Upper lobe of left lung (tissue), 6 donors: ENCODE results near the gene DSC2. TPM values are rescaled to one million over a fixed set of nuclear protein-coding genes. Genes with fewer than 3 reads are reported as not detected.

ENCODE experiments used
- ATAC-seq, 2 donors: fragments of 200-7000 bp; cut with Tn5 transposase; one replicate each; pipeline ENCODE4 v1.9.1; 2022; ENCODE audit warnings: mild to moderate bottlenecking in 2 of 2, moderate library complexity in 2 of 2; ENCODE audit not compliant: low FRiP score in 2 of 2
- DNase-seq, 2 donors: peaks; one replicate each; pipeline ENCODE4 v3.0.0-alpha.2; 2019 to 2020
- H3K27ac ChIP-seq, 4 donors: fragments of 200-600 bp; sonication (generic); one replicate each; pipeline ENCODE4 v1.5.1; 2016 to 2019
- H3K27me3 ChIP-seq, 4 donors: fragments of 200-600 bp; sonication (generic); one replicate each; pipeline ENCODE4 v1.5.1; 2017 to 2019
- H3K36me3 ChIP-seq, 4 donors: fragments of 200-600 bp; sonication (generic); one replicate each; pipeline ENCODE4 v1.5.1; 2016 to 2019
- H3K4me1 ChIP-seq, 4 donors: fragments of 200-600 bp; sonication (generic); one replicate each; pipeline ENCODE4 v1.5.1; 2018 to 2019
- H3K4me3 ChIP-seq, 4 donors: fragments of 200-600 bp; sonication (generic); one replicate each; pipeline ENCODE4 v1.5.1; 2017 to 2019; ENCODE audit warnings: mild to moderate bottlenecking in 2 of 4, moderate library complexity in 1 of 4
- H3K9me3 ChIP-seq, 4 donors: fragments of 200-600 bp; sonication (generic); one replicate each; pipeline ENCODE4 v1.5.1; 2018 to 2019
- CTCF ChIP-seq, 6 experiments: fragments of 450-650 bp in 4 of 6; fragments of 200-600 bp in 2 of 6; sonication (generic) in 2 of 6; IDR thresholded peaks; one replicate each; pipeline ENCODE4 v1.5.1; 2016 to 2019; ENCODE audit warnings: antibody characterized with exemption in 6 of 6
- EP300 ChIP-seq, 4 donors: sonication (generic); formaldehyde crosslinking; IDR thresholded peaks; one replicate each; pipeline ENCODE4 v1.5.1; 2017; ENCODE audit warnings: antibody characterized with exemption in 4 of 4, control low read depth in 2 of 4
- POLR2A ChIP-seq, 4 donors: fragments of 450-650 bp; IDR thresholded peaks; one replicate each; pipeline ENCODE4 v1.5.1; 2016 to 2017; ENCODE audit warnings: antibody characterized with exemption in 4 of 4, mild to moderate bottlenecking in 2 of 4
- POLR2AphosphoS5 ChIP-seq, 2 donors: sonication (generic); formaldehyde crosslinking; IDR thresholded peaks; one replicate each; pipeline ENCODE4 v1.5.1; 2017; ENCODE audit warnings: antibody characterized with exemption in 2 of 2
- WGBS, 2 donors: methylation state at CpG; one replicate each; pipeline ENCODE4 v1.1.5; 2017 to 2018; 5-methylcytosine and 5-hydroxymethylcytosine counted together
- total RNA-seq, 6 donors: library from RNA; depleted of rRNA in 4 of 6; stranded (reverse); fragments of >200 nt in 4 of 6; gene quantifications; one replicate each; pipeline versions ENCODE4 v1.1.0 to v1.2.1, GENCODE V29; 2016 to 2021
- donor health status: DM: no; HTN: no; CAD: no; lungs with moderate emphysema.
- donor health status: DM: no; HTN: yes; CAD: no; lungs with severe emphysema.

Gene DSC2
- total RNA-seq, 6 donors from 2014 or later, result 2.1 to 19.5 (median 13.2) TPM

- ATAC-seq, result no peak
- no peaks in the 10 kb centered on the region for H3K36me3 ChIP-seq
- DNase-seq, result no peak
- H3K27me3 ChIP-seq, result no peaks in the 10 kb centered on the region
- no peak overlapping the region for H3K4me3 ChIP-seq
- TF ChIP-seq POLR2AphosphoS5 (IDR thresholded peaks at IDR 0.05) (no peak), POLR2A (IDR thresholded peaks at IDR 0.05) (no peak), CTCF (IDR thresholded peaks at IDR 0.05) (no peak), EP300 (IDR thresholded peaks at IDR 0.05) (no peak)
- no peak overlapping the region for H3K27ac ChIP-seq
- no peaks in the 10 kb centered on the region for H3K4me1 ChIP-seq
- H3K9me3 ChIP-seq, result no peaks in the 10 kb centered on the region
- WGBS, 2 donors, result 53 to 91% methylated on average over 1 of the region's 1 CpG
These were observed 38.1 kb downstream of the DSC2 start for GRCh38 chr18:31064130-31064529.

- Histone ChIP-seq H3K9me3 (no peaks in the 10 kb centered on the region), H3K36me3 (no peaks in the 10 kb centered on the region), H3K4me3 (no peak overlapping the region), H3K4me1 (no peaks in the 10 kb centered on the region), H3K27me3 (no peaks in the 10 kb centered on the region), H3K27ac (no peak overlapping the region)
- ATAC-seq (no peak), DNase-seq (no peak)
- no peak for TF ChIP-seq CTCF (IDR thresholded peaks at IDR 0.05)
- TF ChIP-seq EP300 (IDR thresholded peaks at IDR 0.05), result no peak
- no peak for TF ChIP-seq POLR2AphosphoS5 (IDR thresholded peaks at IDR 0.05)
- no peak for TF ChIP-seq POLR2A (IDR thresholded peaks at IDR 0.05)
- WGBS, 2 donors, result 29 to 39% methylated on average over 4 of the region's 4 CpGs
These were observed 40.3 kb downstream of the DSC2 start for GRCh38 chr18:31061945-31062344.

GRCh38 chr18:31058897-31059296 lies 43.3 kb downstream of the DSC2 start:
- 92 to 97% methylated on average over 3 of the region's 3 CpGs for WGBS, 2 donors
- H3K36me3 ChIP-seq, result no peaks in the 10 kb centered on the region
- no peak for DNase-seq

GRCh38 chr18:31057917-31058316 lies 44.3 kb downstream of the DSC2 start:
- WGBS, 2 donors, result 81 to 83% methylated on average over 4 of the region's 4 CpGs
- Histone ChIP-seq H3K4me1 (no peaks in the 10 kb centered on the region), H3K27me3 (no peaks in the 10 kb centered on the region), H3K27ac (no peak overlapping the region), H3K4me3 (no peak overlapping the region), H3K9me3 (peaks cover 0 to 3% (median 0%) of the 10 kb centered on the region in 4 donors), H3K36me3 (no peaks in the 10 kb centered on the region)
- TF ChIP-seq POLR2AphosphoS5 (IDR thresholded peaks at IDR 0.05), result no peak
- no peak for TF ChIP-seq POLR2A (IDR thresholded peaks at IDR 0.05)
- no peak for TF ChIP-seq CTCF (IDR thresholded peaks at IDR 0.05)
- no peak for TF ChIP-seq EP300 (IDR thresholded peaks at IDR 0.05)
- no peak for ATAC-seq
- no peak for DNase-seq

More at GRCh38 chr18:31058897-31059296, 43.3 kb downstream of the DSC2 start:
- Histone ChIP-seq H3K27me3 (no peaks in the 10 kb centered on the region), H3K27ac (no peak overlapping the region), H3K4me3 (no peak overlapping the region), H3K4me1 (no peaks in the 10 kb centered on the region), H3K9me3 (no peaks in the 10 kb centered on the region)
- no peak for TF ChIP-seq CTCF (IDR thresholded peaks at IDR 0.05)
- no peak for TF ChIP-seq POLR2A (IDR thresholded peaks at IDR 0.05)
- no peak for TF ChIP-seq POLR2AphosphoS5 (IDR thresholded peaks at IDR 0.05)
- no peak for TF ChIP-seq EP300 (IDR thresholded peaks at IDR 0.05)
- no peak for ATAC-seq

- Histone ChIP-seq H3K27ac (no peak overlapping the region), H3K36me3 (no peaks in the 10 kb centered on the region), H3K4me3 (no peak overlapping the region), H3K4me1 (no peaks in the 10 kb centered on the region), H3K9me3 (peaks cover 0 to 3% (median 0%) of the 10 kb centered on the region in 4 donors), H3K27me3 (no peaks in the 10 kb centered on the region)
- TF ChIP-seq POLR2AphosphoS5 (IDR thresholded peaks at IDR 0.05) (no peak), POLR2A (IDR thresholded peaks at IDR 0.05) (no peak), EP300 (IDR thresholded peaks at IDR 0.05) (no peak), CTCF (IDR thresholded peaks at IDR 0.05) (no peak)
- 45 to 57% methylated on average over 5 of the region's 5 CpGs for WGBS, 2 donors
- ATAC-seq, result no peak
- DNase-seq, result no peak
These were observed 45.2 kb downstream of the DSC2 start for GRCh38 chr18:31057051-31057450.
